SU-DHL-6 (cell line): ENCODE results near the gene DIPK1B.

ENCODE experiments used
- CTCF ChIP-seq: fragments of 200-600 bp; sonication (generic); IDR thresholded peaks from one replicate; pipeline ENCODE4 v1.5.1; 2017; ENCODE audit warnings: antibody characterized with exemption, mild to moderate bottlenecking, low read length, moderate library complexity; ENCODE audit not compliant: insufficient read depth, poor library complexity, severe bottlenecking
- EZH2phosphoT487 ChIP-seq: fragments of 200-600 bp; sonication (generic), shearing (Covaris generic); conservative IDR thresholded peaks from 2 replicates; pipeline ENCODE4 v1.6.1; 2018; ENCODE audit warnings: mild to moderate bottlenecking, antibody characterized with exemption, low read length, moderate library complexity, mixed read lengths

GRCh38 chr9:136733611-136734010, 21.2 kb downstream of the DIPK1B start:
- TF ChIP-seq CTCF (no peak), EZH2phosphoT487 (no peak)
